K562 treated with DMSO at 1 percent for 4 hours (cell line): ENCODE measurements around the gene ABCB1. TPM values are rescaled to one million over a fixed set of nuclear protein-coding genes. Genes with fewer than 3 reads are reported as not detected.

Experiments used
- total RNA-seq: library from RNA; unstranded; fragments of 300-600 nt; gene quantifications from 2 replicates; pipeline ENCODE4 v1.2.3, GENCODE V29; 2022; ENCODE audit not compliant: insufficient read depth

The ABCB1 gene
- total RNA-seq = 0.19 TPM in 1 of 2 replicates, not detected in the other

DNA sequence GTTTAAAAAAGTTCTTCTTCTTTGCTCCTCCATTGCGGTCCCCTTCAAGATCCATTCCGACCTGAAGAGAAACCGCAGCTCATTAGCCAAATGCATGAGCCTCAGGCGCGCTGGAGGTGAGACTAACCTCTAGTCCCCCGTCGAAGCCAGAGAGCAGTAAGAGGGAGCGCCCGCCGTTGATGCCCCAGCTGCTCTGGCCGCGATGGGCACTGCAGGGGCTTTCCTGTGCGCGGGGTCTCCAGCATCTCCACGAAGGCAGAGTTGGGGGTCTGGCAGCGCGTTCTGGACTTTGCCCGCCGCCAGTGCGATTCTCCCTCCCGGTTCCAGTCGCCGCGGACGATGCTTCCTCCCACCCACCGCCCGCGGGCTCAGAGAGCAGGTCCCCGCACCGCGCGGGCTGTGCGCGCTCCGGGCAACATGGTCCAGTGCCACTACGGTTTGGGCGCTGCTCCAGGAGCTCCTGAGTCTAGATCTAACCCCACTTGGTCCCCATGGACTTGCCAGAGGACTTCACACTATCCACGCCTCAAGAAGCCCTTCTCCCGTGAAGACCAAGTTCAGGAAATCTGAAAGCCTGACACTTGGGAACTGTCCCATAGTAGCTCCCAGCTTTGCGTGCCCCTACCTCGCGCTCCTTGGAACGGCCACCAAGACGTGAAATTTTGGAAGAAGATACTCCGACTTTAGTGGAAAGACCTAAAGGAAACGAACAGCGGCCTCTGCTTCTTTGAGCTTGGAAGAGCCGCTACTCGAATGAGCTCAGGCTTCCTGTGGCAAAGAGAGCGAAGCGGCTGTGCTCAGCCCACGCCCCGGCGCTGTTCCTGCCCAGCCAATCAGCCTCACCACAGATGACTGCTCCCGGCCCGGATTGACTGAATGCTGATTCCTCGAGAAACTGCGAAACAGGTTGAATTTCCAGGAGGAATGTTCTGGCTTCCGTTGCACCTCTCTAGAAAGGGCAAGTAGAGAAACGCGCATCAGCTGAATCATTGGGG is at the start of gene ABCB1:
Gene ABCB1 (minus strand): TSS at position 755 of the 995 bp plus-strand sequence. CDS start 700 bp downstream, at position 55.

DNA sequence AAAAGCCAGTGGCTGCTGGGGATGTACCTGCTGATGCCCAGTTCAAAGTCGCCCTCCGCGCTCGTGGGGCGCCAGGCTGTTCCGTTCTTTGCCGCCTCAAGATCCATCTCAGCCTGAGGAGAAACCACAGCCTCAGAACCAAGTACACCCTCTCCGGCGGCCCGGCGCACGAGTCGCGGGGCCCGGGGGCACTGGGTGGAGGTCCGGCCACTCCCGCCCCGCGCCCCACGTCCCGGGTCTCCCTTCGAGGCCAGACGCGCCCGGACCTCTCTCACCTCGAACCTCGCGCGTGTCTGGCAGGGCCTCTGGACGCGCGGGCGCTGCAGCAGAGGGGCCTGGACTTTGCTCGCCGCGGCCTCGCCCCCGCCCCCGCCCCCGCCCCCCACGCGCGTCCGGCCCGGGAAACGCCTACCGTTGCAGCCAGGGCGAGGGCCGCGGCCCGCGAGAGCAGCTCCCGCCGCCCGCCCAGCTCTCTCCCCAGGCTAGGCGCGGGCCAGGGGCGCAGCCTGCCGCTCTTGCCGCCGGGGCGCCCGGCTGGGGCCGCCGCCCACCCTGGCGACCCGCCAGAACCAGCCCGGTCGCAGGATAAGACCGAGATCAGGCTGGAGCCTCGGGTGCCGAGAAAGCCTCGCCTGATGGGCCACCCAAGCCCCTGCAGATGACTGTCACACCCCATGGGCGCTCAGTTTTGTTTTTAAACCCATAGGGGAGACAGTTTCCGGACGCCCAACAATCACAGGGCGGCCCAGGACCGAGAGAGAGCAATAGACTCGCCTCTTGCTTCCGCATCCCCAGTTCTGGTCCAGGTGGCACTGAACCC is 125.1 kb downstream of the ABCB1 start, which contains the start of gene ABCB4:
Gene ABCB4 (minus strand): TSS at position 322 of the 820 bp plus-strand sequence. CDS start 215 bp downstream, at position 107.

Other genes with a start within 250 kb of the ABCB1 start
- 0.13 and 0.89 TPM in 2 replicates for gene ABCB4, start 125.2 kb downstream of the ABCB1 start, total RNA-seq
- gene RUNDC3B, start 27.5 kb upstream of the ABCB1 start, total RNA-seq = not detected in 2 replicates